Keratinocyte (primary cell): ENCODE measurements around the gene PDK2. TPM values are rescaled to one million over a fixed set of nuclear protein-coding genes. Genes with fewer than 3 reads are reported as not detected.

ENCODE experiments used
- DNase-seq: peaks from one replicate; pipeline ENCODE4 v3.0.0-alpha.2; 2011; ENCODE audit warnings: low read depth, missing footprints, low spot score
- FAIRE-seq: peaks from 2 replicates; lab custom pipeline; 2011; peaks lifted over from hg19 to GRCh38; lab: Jason Lieb, UNC
- H2AFZ ChIP-seq: 2 replicates; pipeline ENCODE4 v1.6.0; 2012; ENCODE audit warnings: low read length, control low read depth, inconsistent platforms; ENCODE audit not compliant: control insufficient read depth
- H3K27ac ChIP-seq: 2 replicates; pipeline ENCODE4 v1.5.1; 2011; ENCODE audit warnings: low read length; ENCODE audit not compliant: control insufficient read depth, insufficient read depth
- H3K27me3 ChIP-seq: 3 replicates; pipeline ENCODE4 v1.6.0; 2011; ENCODE audit warnings: low read length; ENCODE audit not compliant: control insufficient read depth, insufficient read depth; ENCODE audit errors: extremely low read depth
- H3K36me3 ChIP-seq, 2 experiments: 2 replicates in 1 of 2; 3 replicates in 1 of 2; pipeline ENCODE4 v1.5.1; 2011; ENCODE audit warnings: low read length in 2 of 2, mild to moderate bottlenecking in 1 of 2; ENCODE audit not compliant: control insufficient read depth in 2 of 2, insufficient read depth in 2 of 2; ENCODE audit errors: extremely low read depth in 1 of 2
- H3K4me1 ChIP-seq: 3 replicates; pipeline ENCODE4 v1.5.1; 2011; ENCODE audit warnings: low read length; ENCODE audit not compliant: control insufficient read depth, insufficient read depth; ENCODE audit errors: extremely low read depth
- H3K4me2 ChIP-seq: 3 replicates; pipeline ENCODE4 v1.6.0; 2011; ENCODE audit warnings: low read depth, low read length; ENCODE audit not compliant: control insufficient read depth, insufficient read depth; ENCODE audit errors: extremely low read depth
- H3K4me3 ChIP-seq, 3 experiments: fragments of 200-600 bp in 1 of 3; sonication (generic) in 1 of 3; 2 replicates in 2 of 3; 3 replicates in 1 of 3; pipeline ENCODE4 v1.5.1; 2011 to 2016; ENCODE audit warnings: low read length in 3 of 3, mild to moderate bottlenecking in 3 of 3, control low read depth in 2 of 3, inconsistent platforms in 1 of 3, low read depth in 1 of 3, mixed read lengths in 1 of 3, mixed run types in 1 of 3, moderate library complexity in 1 of 3; ENCODE audit not compliant: control insufficient read depth in 2 of 3, insufficient read depth in 2 of 3; ENCODE audit errors: extremely low read depth in 1 of 3
- H3K79me2 ChIP-seq: 2 replicates; pipeline ENCODE4 v1.6.0; 2012; ENCODE audit warnings: low read length; ENCODE audit not compliant: control insufficient read depth, insufficient read depth
- H3K9ac ChIP-seq: 3 replicates; pipeline ENCODE4 v1.6.0; 2011; ENCODE audit warnings: low read length; ENCODE audit not compliant: control insufficient read depth, insufficient read depth; ENCODE audit errors: extremely low read depth
- H3K9me1 ChIP-seq: 3 replicates; pipeline ENCODE4 v1.6.0; 2011; ENCODE audit warnings: low read length; ENCODE audit not compliant: control insufficient read depth, insufficient read depth; ENCODE audit errors: extremely low read depth
- H3K9me3 ChIP-seq: 2 replicates; pipeline ENCODE4 v1.5.1; 2012; ENCODE audit warnings: low read depth, low read length; ENCODE audit not compliant: control insufficient read depth
- H4K20me1 ChIP-seq: 3 replicates; pipeline ENCODE4 v1.6.0; 2011; ENCODE audit warnings: low read length; ENCODE audit not compliant: control insufficient read depth, insufficient read depth; ENCODE audit errors: extremely low read depth
- EZH2 ChIP-seq: IDR thresholded peaks from one replicate; pipeline ENCODE4 v1.6.1; 2012; ENCODE audit warnings: inconsistent platforms, mild to moderate bottlenecking, low read length, moderate library complexity
- dilution Hi-C: fragments of 300-500 bp; cut with MboI; formaldehyde crosslinking; loops from one replicate; pipeline ENCODE4 v1.7.0; 2020; ENCODE audit warnings: low sequenced_read_pairs; ENCODE audit not compliant: extremely low pct_ligation_motif_present
- polyA plus RNA-seq, 5 experiments: library from polyadenylated mRNA; depleted of rRNA in 3 of 5; stranded (reverse) in 3 of 5; stranded (forward) in 1 of 5; unstranded in 1 of 5; fragments of >200 nt; gene quantifications; 1 replicate in 1 of 5; 2 replicates in 3 of 5; 3 replicates in 1 of 5; pipeline versions ENCODE4 v1.2.1 to v1.2.3, GENCODE V29; 2011 to 2012; ENCODE audit warnings: missing spikeins in 2 of 5, low read depth in 1 of 5, low replicate concordance in 1 of 5
- TF ChIP-seq, protein P1 (sequence below), 3 experiments: IDR thresholded peaks in 1 of 3; conservative IDR thresholded peaks in 1 of 3; optimal IDR thresholded peaks in 1 of 3; 2 replicates in 2 of 3; 3 replicates in 1 of 3; pipeline versions ENCODE3 to v1.5.1; 2011; ENCODE audit warnings: low read length in 3 of 3, mild to moderate bottlenecking in 3 of 3, moderate library complexity in 2 of 3, control low read depth in 1 of 3, inconsistent platforms in 1 of 3; ENCODE audit not compliant: insufficient read depth in 2 of 3; ENCODE audit errors: extremely low read depth in 1 of 3

Gene PDK2
- polyA plus RNA-seq, 1 donor (not counting 4 experiments of a cell fraction or from before 2014, with no cell fraction given) = 7.5 TPM

DNA sequence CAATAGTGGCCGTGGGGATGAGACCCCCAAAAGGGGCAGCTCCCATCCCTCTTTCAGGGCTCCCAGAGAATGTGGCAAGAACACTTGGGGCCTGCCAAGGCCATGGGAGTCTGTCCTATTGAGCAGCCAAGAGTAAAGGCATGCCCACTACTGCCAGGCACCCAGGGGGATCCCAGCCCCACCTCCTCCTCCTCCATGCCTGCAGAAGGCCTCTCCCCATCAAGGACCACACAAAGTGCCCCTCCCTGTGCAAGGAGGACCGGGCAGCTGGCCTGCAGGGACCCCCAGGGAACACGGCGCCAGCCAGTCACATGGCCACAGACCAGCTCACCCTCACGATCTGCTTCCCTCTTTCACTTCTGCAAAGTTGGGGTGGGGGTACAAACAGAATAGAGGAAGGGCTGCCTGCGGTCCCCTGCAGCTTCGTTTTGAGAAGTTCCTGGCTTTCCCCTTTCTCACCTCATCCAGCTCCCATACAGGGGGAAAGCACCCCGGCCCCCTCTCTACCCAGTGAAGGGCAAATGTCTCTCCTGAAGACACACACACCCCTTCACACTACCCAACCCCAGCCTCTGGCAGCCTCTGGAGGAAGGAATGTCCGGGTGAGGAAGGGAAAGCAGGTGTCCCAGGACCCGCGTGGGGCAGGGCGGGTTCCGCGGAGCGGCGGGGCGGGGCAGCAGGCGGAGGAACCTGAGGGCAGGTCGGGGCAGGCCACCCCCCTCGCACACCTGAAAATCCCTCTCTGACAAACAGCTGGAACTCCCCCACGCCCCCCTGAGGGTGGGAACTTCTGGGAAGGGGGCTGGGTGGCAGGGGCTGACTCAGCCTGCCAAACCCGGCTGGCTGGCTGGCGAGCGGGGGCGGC, 53.3 kb downstream of the PDK2 start:
- Histone ChIP-seq H3K4me2 (peak overlapping the region; percentile 94), H3K79me2 (peaks cover 56% of the 10 kb centered on the region), H2AFZ (no peak overlapping the region), H3K4me3 (peak overlapping the region; percentile 70 to 88 (median 76)), H3K27me3 (no peaks in the 10 kb centered on the region), H3K9ac (peak overlapping the region; percentile 67), H3K27ac (no peak overlapping the region), H3K9me3 (no peaks in the 10 kb centered on the region), H3K9me1 (peaks cover 4% of the 10 kb centered on the region), H4K20me1 (peaks cover 32% of the 10 kb centered on the region), H3K36me3 (peaks cover 17 to 27% of the 10 kb centered on the region in 2 experiments), H3K4me1 (peaks cover 46% of the 10 kb centered on the region)
- FAIRE-seq (peak; percentile 20), DNase-seq (no peak)
- TF ChIP-seq, protein P1, sequence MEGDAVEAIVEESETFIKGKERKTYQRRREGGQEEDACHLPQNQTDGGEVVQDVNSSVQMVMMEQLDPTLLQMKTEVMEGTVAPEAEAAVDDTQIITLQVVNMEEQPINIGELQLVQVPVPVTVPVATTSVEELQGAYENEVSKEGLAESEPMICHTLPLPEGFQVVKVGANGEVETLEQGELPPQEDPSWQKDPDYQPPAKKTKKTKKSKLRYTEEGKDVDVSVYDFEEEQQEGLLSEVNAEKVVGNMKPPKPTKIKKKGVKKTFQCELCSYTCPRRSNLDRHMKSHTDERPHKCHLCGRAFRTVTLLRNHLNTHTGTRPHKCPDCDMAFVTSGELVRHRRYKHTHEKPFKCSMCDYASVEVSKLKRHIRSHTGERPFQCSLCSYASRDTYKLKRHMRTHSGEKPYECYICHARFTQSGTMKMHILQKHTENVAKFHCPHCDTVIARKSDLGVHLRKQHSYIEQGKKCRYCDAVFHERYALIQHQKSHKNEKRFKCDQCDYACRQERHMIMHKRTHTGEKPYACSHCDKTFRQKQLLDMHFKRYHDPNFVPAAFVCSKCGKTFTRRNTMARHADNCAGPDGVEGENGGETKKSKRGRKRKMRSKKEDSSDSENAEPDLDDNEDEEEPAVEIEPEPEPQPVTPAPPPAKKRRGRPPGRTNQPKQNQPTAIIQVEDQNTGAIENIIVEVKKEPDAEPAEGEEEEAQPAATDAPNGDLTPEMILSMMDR (optimal IDR thresholded peaks at IDR 0.05 in 1 of 3, IDR thresholded peaks at IDR 0.05 in 1 of 3, conservative IDR thresholded peaks at IDR 0.05 in 1 of 3; ENCODE audit: extremely low read depth in 1 of 3, insufficient read depth in 2 of 3, low read length in 3 of 3) = peak; percentile 26 to 55 (median 42)
- no peak for TF ChIP-seq EZH2
- dilution Hi-C loops = no loop called here

DNA sequence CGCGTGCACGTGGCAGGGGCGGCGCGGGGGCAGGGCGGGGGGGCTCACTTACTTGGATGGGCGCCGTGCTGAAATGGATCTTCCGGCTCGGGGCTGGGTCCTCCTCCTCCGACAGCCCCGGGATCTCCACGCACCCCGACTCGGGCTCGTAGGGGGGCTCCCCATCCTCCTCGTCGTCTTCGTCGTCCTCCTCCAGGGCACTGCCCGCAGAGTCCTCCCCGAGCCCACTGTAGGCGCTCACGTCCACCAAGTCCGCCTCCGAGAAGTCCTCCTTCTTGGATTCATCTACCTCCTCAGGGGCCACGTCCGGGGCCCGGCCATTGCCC, 53.9 kb downstream of the PDK2 start:
- H3K9ac ChIP-seq = peak overlapping the region; percentile 77
- no peak for FAIRE-seq
- no peaks in the 10 kb centered on the region for H3K9me3 ChIP-seq
- peak overlapping the region; percentile 54 for H3K27ac ChIP-seq
- H3K36me3 ChIP-seq = peaks cover 12 to 23% of the 10 kb centered on the region in 2 experiments
- no peaks in the 10 kb centered on the region for H3K27me3 ChIP-seq
- TF ChIP-seq, protein P1 (optimal IDR thresholded peaks at IDR 0.05 in 1 of 3, IDR thresholded peaks at IDR 0.05 in 1 of 3, conservative IDR thresholded peaks at IDR 0.05 in 1 of 3; ENCODE audit: extremely low read depth in 1 of 3, insufficient read depth in 2 of 3, low read length in 3 of 3) = no peak
- dilution Hi-C loops = no loop called here
- H2AFZ ChIP-seq = no peak overlapping the region
- H3K79me2 ChIP-seq = peaks cover 54% of the 10 kb centered on the region
- H3K4me2 ChIP-seq = peak overlapping the region; percentile 77
- peak overlapping the region; percentile 70 to 91 (median 73) for H3K4me3 ChIP-seq
- H3K9me1 ChIP-seq = peaks cover 3% of the 10 kb centered on the region
- H4K20me1 ChIP-seq = peaks cover 32% of the 10 kb centered on the region
- peaks cover 52% of the 10 kb centered on the region for H3K4me1 ChIP-seq
- DNase-seq = no peak
